AG09319 (cell line): ENCODE results near the gene CDKN1A.
"Not testable (repeated sequence)": the region's sequence is repeated elsewhere in the genome, so short reads cannot be mapped to it uniquely, and the experiment has no call there.

Experiments used
- DNase-seq: peaks from one replicate; pipeline ENCODE4 v3.0.0-alpha.2; 2010; ENCODE audit warnings: low read depth; ENCODE audit errors: extremely low read depth
- CTCF ChIP-seq: IDR thresholded peaks from 2 replicates; pipeline ENCODE4 v1.5.1; 2011; ENCODE audit warnings: low read depth, mild to moderate bottlenecking, inconsistent platforms, low read length, moderate library complexity

The CDKN1A gene

DNA sequence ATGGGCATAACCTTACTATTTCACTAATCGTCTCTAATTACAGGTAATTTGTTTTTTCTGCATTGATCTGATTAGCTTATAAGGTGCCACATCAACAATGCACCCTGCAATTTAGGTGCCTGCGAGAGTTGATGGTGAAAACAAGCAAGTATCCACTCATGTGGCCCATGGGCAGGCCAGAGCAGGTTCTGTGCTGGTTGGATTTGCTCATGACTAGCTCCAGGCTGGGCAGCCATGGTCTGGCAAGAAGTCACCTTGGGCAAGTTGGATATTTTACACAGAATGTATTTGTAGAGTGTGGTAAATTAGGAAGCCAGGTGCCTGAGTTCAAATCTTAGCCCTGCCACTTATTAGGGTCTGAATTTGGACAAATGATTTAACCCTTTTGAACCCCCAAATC lies 44.4 kb downstream of the CDKN1A start:
- no peak for TF ChIP-seq CTCF
- no peak for DNase-seq

DNA sequence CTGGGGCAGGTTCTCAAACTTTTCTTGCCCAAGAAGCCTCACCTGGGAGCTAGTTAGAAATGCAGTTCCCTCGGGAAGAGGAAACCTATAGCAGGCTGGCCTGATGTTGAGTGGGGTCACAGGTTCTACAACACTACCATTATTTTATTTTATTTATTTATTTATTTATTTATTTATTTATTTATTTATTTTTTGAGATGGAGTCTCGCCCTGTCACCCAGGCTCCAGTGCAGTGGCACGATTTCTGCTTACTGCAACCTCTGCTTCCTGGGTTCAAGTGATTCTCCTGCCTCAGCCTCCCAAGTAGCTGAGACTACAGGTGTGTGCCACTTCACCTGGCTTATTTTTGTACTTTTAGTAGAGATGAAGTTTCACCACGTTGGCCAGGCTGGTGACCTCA lies 45.5 kb downstream of the CDKN1A start:
- not testable (repeated sequence) for DNase-seq

- DNase-seq, result peak; percentile 31
- TF ChIP-seq CTCF, result peak; percentile 59
Measured at GRCh38 chr6:36724514-36725390, 46.2 kb downstream of the CDKN1A start.

GRCh38 chr6:36725581-36725980 lies 47.1 kb downstream of the CDKN1A start:
- TF ChIP-seq CTCF, result no peak
- DNase-seq, result no peak

DNA sequence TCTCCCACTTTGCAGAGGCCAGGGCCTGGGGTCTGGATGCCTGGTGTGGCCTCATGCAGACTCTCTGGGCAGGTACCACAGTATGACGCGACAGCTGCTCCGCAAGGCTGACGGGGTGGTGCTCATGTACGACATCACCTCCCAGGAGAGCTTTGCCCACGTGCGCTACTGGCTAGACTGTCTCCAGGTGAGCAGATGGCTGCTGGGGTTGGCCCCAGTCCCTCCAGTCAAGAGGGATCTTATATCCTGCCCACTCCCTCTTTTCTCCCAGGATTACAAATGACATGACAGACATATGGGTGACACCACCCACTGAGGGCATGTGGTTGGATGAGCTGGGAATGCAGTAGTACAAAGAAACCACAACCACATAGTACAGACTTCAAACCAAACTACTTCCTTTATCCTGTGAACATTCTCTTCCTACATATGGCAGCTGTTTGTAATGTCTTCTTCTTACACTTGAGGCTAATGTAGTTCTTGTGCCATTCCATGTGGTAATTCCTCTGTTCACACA lies 49.0 kb downstream of the CDKN1A start:
- TF ChIP-seq CTCF, result no peak
- no peak for DNase-seq

- no peak for DNase-seq
- no peak for TF ChIP-seq CTCF
Measured at GRCh38 chr6:36728289-36729160, 50.0 kb downstream of the CDKN1A start.

- no peak for TF ChIP-seq CTCF
- DNase-seq, result no peak
Measured at GRCh38 chr6:36729161-36729524, 50.6 kb downstream of the CDKN1A start.
